ENCODE data around the gene BRD3OS. TPM values are rescaled to one million over a fixed set of nuclear protein-coding genes. Genes with fewer than 3 reads are reported as not detected.
A peak's percentile ranks its signal among the peaks of the same experiment; 100 is the strongest.

Gene BRD3OS, protein sequence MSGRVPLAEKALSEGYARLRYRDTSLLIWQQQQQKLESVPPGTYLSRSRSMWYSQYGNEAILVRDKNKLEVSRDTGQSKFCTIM
- total RNA-seq (ENCODE audit: unreplicated experiment) = 31.6 TPM
- long read RNA-seq, full-length matches to known transcripts = 57 of 66 reads
- long read RNA-seq, partial matches to known transcripts = 7 of 66 reads
- long read RNA-seq, other reads (novel, unspliced or antisense) = 2 of 66 reads

DNA sequence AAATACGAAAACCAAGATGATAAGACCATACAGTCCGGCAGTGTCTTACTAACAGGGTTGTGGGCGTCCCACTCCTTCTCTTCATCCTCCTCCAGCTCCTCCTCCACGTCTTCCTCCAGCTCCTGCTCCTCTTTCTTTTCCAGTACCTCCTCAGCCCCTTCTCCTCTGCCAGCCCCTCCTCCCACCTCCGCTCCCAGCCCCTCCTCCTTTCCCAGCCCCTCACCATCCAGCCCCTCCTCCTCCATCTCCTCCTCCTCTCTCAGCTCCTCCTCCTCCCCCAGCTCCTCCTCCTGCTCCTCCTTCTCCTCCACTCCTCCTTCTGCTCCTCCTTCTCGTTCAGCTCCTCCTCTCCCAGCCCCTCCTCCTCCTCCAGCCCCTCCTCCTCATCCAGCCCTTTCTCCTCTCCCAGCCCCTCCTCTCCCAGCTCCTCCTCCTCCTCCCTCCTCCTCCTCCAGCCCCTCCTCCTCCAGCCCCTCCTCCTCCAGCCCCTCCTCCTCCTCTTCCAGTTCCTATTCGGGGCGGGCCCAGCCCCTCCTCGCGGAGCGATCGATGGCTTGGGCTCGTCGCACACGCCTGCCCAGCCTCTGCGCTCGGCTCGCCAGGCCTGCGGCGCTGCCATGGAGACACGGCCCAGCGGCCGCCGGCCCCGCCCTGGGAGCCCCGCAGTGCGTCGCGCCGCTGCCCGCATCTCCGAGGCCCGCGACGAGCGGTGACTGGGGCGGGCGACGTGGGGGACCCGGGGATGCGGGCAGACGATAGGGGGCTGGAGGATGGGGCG lies at the start of gene BRD3OS:
Gene BRD3OS, plus strand, starts transcription at position 654 of the 778 bp plus-strand sequence. CDS start 1,267 bp downstream, outside the sequence.
- TF ChIP-seq, protein P1, sequence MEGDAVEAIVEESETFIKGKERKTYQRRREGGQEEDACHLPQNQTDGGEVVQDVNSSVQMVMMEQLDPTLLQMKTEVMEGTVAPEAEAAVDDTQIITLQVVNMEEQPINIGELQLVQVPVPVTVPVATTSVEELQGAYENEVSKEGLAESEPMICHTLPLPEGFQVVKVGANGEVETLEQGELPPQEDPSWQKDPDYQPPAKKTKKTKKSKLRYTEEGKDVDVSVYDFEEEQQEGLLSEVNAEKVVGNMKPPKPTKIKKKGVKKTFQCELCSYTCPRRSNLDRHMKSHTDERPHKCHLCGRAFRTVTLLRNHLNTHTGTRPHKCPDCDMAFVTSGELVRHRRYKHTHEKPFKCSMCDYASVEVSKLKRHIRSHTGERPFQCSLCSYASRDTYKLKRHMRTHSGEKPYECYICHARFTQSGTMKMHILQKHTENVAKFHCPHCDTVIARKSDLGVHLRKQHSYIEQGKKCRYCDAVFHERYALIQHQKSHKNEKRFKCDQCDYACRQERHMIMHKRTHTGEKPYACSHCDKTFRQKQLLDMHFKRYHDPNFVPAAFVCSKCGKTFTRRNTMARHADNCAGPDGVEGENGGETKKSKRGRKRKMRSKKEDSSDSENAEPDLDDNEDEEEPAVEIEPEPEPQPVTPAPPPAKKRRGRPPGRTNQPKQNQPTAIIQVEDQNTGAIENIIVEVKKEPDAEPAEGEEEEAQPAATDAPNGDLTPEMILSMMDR (IDR thresholded peaks at IDR 0.05; ENCODE audit: partially characterized antibody, unreplicated experiment) = no peak
- Mint-ChIP-seq H3K4me3 (ENCODE audit: unreplicated experiment) (peak within 1 kb of the TSS; percentile 85), H3K4me1 (ENCODE audit: low read depth, unreplicated experiment) (peaks cover 19% of the 10 kb centered on the region), H3K27me3 (ENCODE audit: unreplicated experiment) (peaks cover 16% of the 10 kb centered on the region), H3K36me3 (ENCODE audit: unreplicated experiment) (no peaks in the 10 kb centered on the region), H3K9me3 (ENCODE audit: unreplicated experiment) (peaks cover 11% of the 10 kb centered on the region), H3K27ac (ENCODE audit: unreplicated experiment) (peak within 1 kb of the TSS; percentile 59)
- DNase-seq = peak; percentile 97

DNA sequence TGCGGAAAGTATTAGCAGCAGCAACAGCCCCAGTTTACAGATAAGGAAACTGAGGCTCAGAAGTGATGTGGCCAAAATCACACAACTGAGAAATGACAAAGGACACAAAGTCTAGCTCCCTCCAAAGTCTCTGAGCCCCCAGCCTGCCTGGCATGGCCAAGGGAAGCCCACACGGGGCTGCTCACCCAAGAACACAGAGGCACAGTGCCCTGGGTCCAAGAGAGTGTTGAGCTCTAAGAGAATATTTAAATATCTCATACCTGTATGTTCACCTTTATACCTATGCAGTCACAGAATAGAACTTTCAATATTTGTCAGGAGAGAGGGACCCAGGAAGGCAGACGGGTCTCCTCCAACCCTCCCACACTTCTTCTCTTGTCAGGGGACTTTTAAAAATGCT lies 49.8 kb upstream of the BRD3OS start:
- Mint-ChIP-seq H3K4me1 (ENCODE audit: low read depth, unreplicated experiment) (peaks cover 57% of the 10 kb centered on the region), H3K36me3 (ENCODE audit: unreplicated experiment) (no peaks in the 10 kb centered on the region), H3K27me3 (ENCODE audit: unreplicated experiment) (peaks cover 16% of the 10 kb centered on the region), H3K4me3 (ENCODE audit: unreplicated experiment) (no peak overlapping the region), H3K27ac (ENCODE audit: unreplicated experiment) (no peak overlapping the region), H3K9me3 (ENCODE audit: unreplicated experiment) (peaks cover 20% of the 10 kb centered on the region)
- TF ChIP-seq, protein P1 (IDR thresholded peaks at IDR 0.05; ENCODE audit: partially characterized antibody, unreplicated experiment) = no peak
- no peak for DNase-seq

DNA sequence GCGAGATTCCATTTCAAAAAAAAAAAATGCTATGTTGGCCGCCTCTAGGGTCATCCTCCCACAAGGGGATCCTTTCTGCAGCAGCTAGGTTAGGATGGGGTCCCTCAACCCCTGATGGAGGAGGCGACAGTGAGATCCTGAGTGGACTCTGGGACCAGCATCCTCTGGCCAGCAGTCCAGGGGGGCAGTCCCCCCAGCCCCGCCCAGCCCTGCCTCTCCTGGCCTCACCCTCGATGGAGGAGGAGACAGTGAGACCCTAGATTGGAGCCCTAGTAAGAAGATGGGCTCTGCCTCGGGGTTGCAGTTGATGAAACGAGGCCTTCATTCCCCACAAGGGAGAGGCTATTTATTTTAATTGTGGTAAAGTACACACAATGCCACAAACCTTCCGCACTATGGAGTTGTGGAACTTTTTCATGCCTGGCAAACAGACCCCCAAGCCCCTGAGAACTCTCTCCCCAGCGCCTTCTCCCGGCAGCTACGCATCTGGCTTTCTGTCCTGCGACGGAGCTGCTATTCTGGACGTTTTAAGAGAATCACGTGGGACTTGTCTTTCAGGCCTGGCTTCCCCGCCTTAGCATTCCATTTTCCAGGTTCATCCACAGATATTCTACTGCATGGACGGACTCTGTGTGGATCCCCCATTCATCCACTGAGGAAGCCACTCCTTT lies 49.0 kb upstream of the BRD3OS start:
- H3K4me1 Mint-ChIP-seq (ENCODE audit: low read depth, unreplicated experiment) = peaks cover 61% of the 10 kb centered on the region
- peaks cover 22% of the 10 kb centered on the region for H3K9me3 Mint-ChIP-seq (ENCODE audit: unreplicated experiment)
- H3K27ac Mint-ChIP-seq (ENCODE audit: unreplicated experiment) = peak overlapping the region; percentile 38
- peaks cover 18% of the 10 kb centered on the region for H3K27me3 Mint-ChIP-seq (ENCODE audit: unreplicated experiment)
- DNase-seq = no peak
- H3K4me3 Mint-ChIP-seq (ENCODE audit: unreplicated experiment) = no peak overlapping the region
- H3K36me3 Mint-ChIP-seq (ENCODE audit: unreplicated experiment) = no peaks in the 10 kb centered on the region
- TF ChIP-seq, protein P1 (IDR thresholded peaks at IDR 0.05; ENCODE audit: partially characterized antibody, unreplicated experiment) = no peak

DNA sequence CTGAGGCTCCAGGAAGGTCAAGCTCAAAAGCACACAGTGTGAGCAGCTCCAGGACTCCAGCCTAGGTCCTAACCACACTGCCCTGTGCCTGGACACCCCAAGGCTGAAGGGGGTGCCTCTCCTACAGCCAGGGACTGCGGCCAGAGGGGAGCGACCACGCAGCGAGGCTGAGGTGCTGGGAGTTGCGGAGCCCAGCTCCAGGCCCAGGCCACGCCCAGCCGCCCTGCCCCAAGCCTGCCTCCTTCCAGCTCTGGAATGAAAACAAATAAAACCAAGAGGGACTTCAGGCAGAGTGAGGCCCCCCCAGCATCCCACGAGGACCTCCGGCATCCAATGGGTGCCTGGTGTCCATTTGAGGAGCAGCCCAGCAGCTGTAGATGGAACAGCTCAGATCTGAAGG lies 48.4 kb upstream of the BRD3OS start:
- peak overlapping the region; percentile 85 for H3K27ac Mint-ChIP-seq (ENCODE audit: unreplicated experiment)

More for the DNA sequence above, 48.4 kb upstream of the BRD3OS start:
- TF ChIP-seq, protein P1 (IDR thresholded peaks at IDR 0.05; ENCODE audit: partially characterized antibody, unreplicated experiment) = no peak
- Mint-ChIP-seq H3K36me3 (ENCODE audit: unreplicated experiment) (no peaks in the 10 kb centered on the region), H3K27me3 (ENCODE audit: unreplicated experiment) (peaks cover 18% of the 10 kb centered on the region), H3K9me3 (ENCODE audit: unreplicated experiment) (peaks cover 22% of the 10 kb centered on the region), H3K4me3 (ENCODE audit: unreplicated experiment) (no peak overlapping the region), H3K4me1 (ENCODE audit: low read depth, unreplicated experiment) (peaks cover 62% of the 10 kb centered on the region)
- peak; percentile 32 for DNase-seq

Data from glutamatergic neuron (in vitro differentiated cells).